IMR-90 (cell line): Measurements from ENCODE around the gene MCTP2. TPM values are rescaled to one million over a fixed set of nuclear protein-coding genes. Genes with fewer than 3 reads are reported as not detected.

Experiments
- ATAC-seq: fragments of 200-7000 bp; cut with Tn5 transposase; 2 replicates; pipeline ENCODE4 v1.9.1; 2020; ENCODE audit warnings: low read depth, mild to moderate bottlenecking, moderate library complexity
- BruUV-seq: library from RNA; stranded (reverse); fragments of 400-500 nt; replicated peaks from 2 replicates; lab custom pipeline; 2021; lab: Mats Ljungman, UMichigan
- CTCF ChIA-PET: fragments of 300-600 bp; formaldehyde crosslinking; extraction: SDS; loops from one replicate; lab custom pipeline; 2021; ENCODE audit warnings: antibody characterized with exemption; lab: Yijun Ruan, JAX
- POLR2A ChIA-PET: fragments of 300-600 bp; sonication (Branson Sonifier 250); formaldehyde crosslinking; loops from one replicate; lab custom pipeline; 2022; ENCODE audit warnings: antibody characterized with exemption; ENCODE audit not compliant: unreplicated experiment; lab: Charles Lee
- DNase-seq: peaks from one replicate; pipeline ENCODE4 v3.0.0; 2013
- H2AFZ ChIP-seq: replicated peaks from 2 replicates; pipeline ENCODE3; 2013; ENCODE audit warnings: low read length, mild to moderate bottlenecking; ENCODE audit not compliant: poor library complexity
- H2AK5ac ChIP-seq: 2 replicates; pipeline ENCODE4 v1.6.1; 2013; ENCODE audit warnings: low read depth, low read length, inconsistent platforms
- H2AK9ac ChIP-seq: replicated peaks from 2 replicates; pipeline ENCODE3; 2013; ENCODE audit warnings: mild to moderate bottlenecking, low read depth, low read length, moderate library complexity; ENCODE audit not compliant: poor library complexity
- H2BK120ac ChIP-seq: 2 replicates; pipeline ENCODE4 v1.6.1; 2013; ENCODE audit warnings: low read depth, low read length, inconsistent platforms
- H2BK15ac ChIP-seq: 3 replicates; pipeline ENCODE4 v1.6.1; 2013; ENCODE audit warnings: low read depth, low read length, inconsistent platforms
- H2BK20ac ChIP-seq: 2 replicates; pipeline ENCODE4 v1.6.1; 2013; ENCODE audit warnings: low read depth, mild to moderate bottlenecking, inconsistent platforms, low read length, moderate library complexity
- H2BK5ac ChIP-seq: 2 replicates; pipeline ENCODE4 v1.6.1; 2013; ENCODE audit warnings: mild to moderate bottlenecking, low read depth, low read length, inconsistent platforms; ENCODE audit not compliant: poor library complexity, severe bottlenecking
- H3K14ac ChIP-seq: replicated peaks from 2 replicates; pipeline ENCODE4 v1.6.1; 2013; ENCODE audit warnings: low read depth, low read length, inconsistent platforms
- H3K18ac ChIP-seq: 2 replicates; pipeline ENCODE4 v1.6.1; 2013; ENCODE audit warnings: low read depth, low read length, control low read depth
- H3K23ac ChIP-seq: 2 replicates; pipeline ENCODE4 v1.6.1; 2013; ENCODE audit warnings: low read depth, low read length, inconsistent platforms
- H3K27ac ChIP-seq: 2 replicates; pipeline ENCODE4 v1.5.1; 2013; ENCODE audit warnings: mild to moderate bottlenecking, control low read depth, low read length; ENCODE audit not compliant: insufficient read depth
- H3K27me3 ChIP-seq: 2 replicates; pipeline ENCODE4 v1.6.1; 2013; ENCODE audit warnings: low read length; ENCODE audit not compliant: control insufficient read depth, insufficient read depth
- H3K36me3 ChIP-seq: 2 replicates; pipeline ENCODE4 v1.6.1; 2013; ENCODE audit warnings: low read length, mixed read lengths; ENCODE audit not compliant: control insufficient read depth, insufficient read depth
- H3K4ac ChIP-seq: 2 replicates; pipeline ENCODE4 v1.6.1; 2013; ENCODE audit warnings: low read depth, low read length, inconsistent platforms
- H3K4me1 ChIP-seq: 2 replicates; pipeline ENCODE4 v1.6.1; 2013; ENCODE audit warnings: low read length, mixed read lengths; ENCODE audit not compliant: control insufficient read depth, insufficient read depth
- H3K4me2 ChIP-seq: 2 replicates; pipeline ENCODE4 v1.6.1; 2013; ENCODE audit warnings: low read depth, mild to moderate bottlenecking, control low read depth, low read length, moderate library complexity
- H3K4me3 ChIP-seq: 2 replicates; pipeline ENCODE4 v1.5.1; 2013; ENCODE audit warnings: low read depth, mild to moderate bottlenecking, control low read depth, low read length, moderate library complexity; ENCODE audit not compliant: insufficient read depth
- H3K56ac ChIP-seq: 2 replicates; pipeline ENCODE4 v1.6.1; 2013; ENCODE audit warnings: low read length, inconsistent platforms; ENCODE audit not compliant: insufficient read depth; ENCODE audit errors: extremely low read depth
- H3K79me1 ChIP-seq, 2 experiments: 2 replicates each; pipeline ENCODE4 v1.6.1; 2013; ENCODE audit warnings: low read length in 2 of 2, inconsistent platforms in 1 of 2, low read depth in 1 of 2
- H3K9ac ChIP-seq: 2 replicates; pipeline ENCODE4 v1.6.1; 2013; ENCODE audit warnings: low read depth, low read length, control low read depth
- H3K9me1 ChIP-seq: 2 replicates; pipeline ENCODE4 v1.6.1; 2013; ENCODE audit warnings: low read length, inconsistent platforms; ENCODE audit not compliant: insufficient read depth
- H3K9me3 ChIP-seq: 2 replicates; pipeline ENCODE4 v1.6.1; 2013; ENCODE audit warnings: low read length; ENCODE audit not compliant: control insufficient read depth, insufficient read depth
- H4K20me1 ChIP-seq: 2 replicates; pipeline ENCODE4 v1.6.1; 2013; ENCODE audit warnings: low read length, inconsistent platforms; ENCODE audit not compliant: insufficient read depth
- H4K5ac ChIP-seq: 2 replicates; pipeline ENCODE4 v1.6.1; 2013; ENCODE audit warnings: mild to moderate bottlenecking, low read depth, low read length, control low read depth
- H4K8ac ChIP-seq, 2 experiments: 2 replicates each; pipeline ENCODE4 v1.6.1; 2013; ENCODE audit warnings: low read depth in 2 of 2, low read length in 2 of 2, control low read depth in 1 of 2, inconsistent platforms in 1 of 2
- H4K91ac ChIP-seq: 2 replicates; pipeline ENCODE4 v1.6.1; 2013; ENCODE audit warnings: low read depth, low read length, inconsistent platforms; ENCODE audit not compliant: insufficient read depth
- BHLHE40 ChIP-seq: fragments of 150-350 bp; IDR thresholded peaks from 2 replicates; pipeline ENCODE4 v1.6.1; 2016; ENCODE audit warnings: mild to moderate bottlenecking, low read depth, low read length
- CEBPB ChIP-seq: IDR thresholded peaks from 2 replicates; pipeline ENCODE4 v1.6.1; 2012; ENCODE audit warnings: low read depth, low read length, improper control_type of control experiment
- CHD1 ChIP-seq: IDR thresholded peaks from 2 replicates; pipeline ENCODE4 v1.6.1; 2012; ENCODE audit warnings: low read depth, low read length, improper control_type of control experiment
- FOS ChIP-seq: fragments of 150-350 bp; IDR thresholded peaks from 2 replicates; pipeline ENCODE4 v1.6.1; 2016; ENCODE audit warnings: low read depth, low read length
- MAFK ChIP-seq: IDR thresholded peaks from 2 replicates; pipeline ENCODE4 v1.6.1; 2012; ENCODE audit warnings: low read depth, low read length, improper control_type of control experiment
- MAZ ChIP-seq: IDR thresholded peaks from 2 replicates; pipeline ENCODE4 v1.6.1; 2012; ENCODE audit warnings: low read depth, mild to moderate bottlenecking, low read length, improper control_type of control experiment, moderate library complexity, borderline replicate concordance
- MXI1 ChIP-seq: IDR thresholded peaks from 2 replicates; pipeline ENCODE4 v1.6.1; 2012; ENCODE audit warnings: low read depth, mild to moderate bottlenecking, low read length, moderate library complexity, borderline replicate concordance
- NFE2L2 ChIP-seq: fragments of 150-350 bp; IDR thresholded peaks from 2 replicates; pipeline ENCODE4 v1.6.1; 2016; ENCODE audit warnings: low read depth, mild to moderate bottlenecking, low read length
- POLR2A ChIP-seq: IDR thresholded peaks from 2 replicates; pipeline ENCODE4 v1.6.1; 2012; ENCODE audit warnings: mild to moderate bottlenecking, low read depth, low read length
- RAD21 ChIP-seq: IDR thresholded peaks from 2 replicates; pipeline ENCODE4 v1.6.1; 2012; ENCODE audit warnings: low read length, improper control_type of control experiment
- RCOR1 ChIP-seq: IDR thresholded peaks from 2 replicates; pipeline ENCODE4 v1.6.1; 2012; ENCODE audit warnings: mild to moderate bottlenecking, low read length, improper control_type of control experiment; ENCODE audit not compliant: insufficient replicate concordance
- RFX5 ChIP-seq: IDR thresholded peaks from 2 replicates; pipeline ENCODE4 v1.8.0; 2012; ENCODE audit warnings: low read depth, mild to moderate bottlenecking, low read length, moderate library complexity
- SMC3 ChIP-seq: fragments of 150-350 bp; IDR thresholded peaks from 2 replicates; pipeline ENCODE4 v1.6.1; 2016; ENCODE audit warnings: low read depth, mild to moderate bottlenecking, antibody characterized with exemption, low read length, moderate library complexity
- WGBS, 2 experiments: methylation state at CpG; one replicate each; pipeline versions ENCODE4 v1.1.5 to v1.1.7; 2013; ENCODE audit warnings: missing lambda C conversion rate in 2 of 2; ENCODE audit not compliant: insufficient read length in 1 of 2; ENCODE audit errors: extremely low coverage in 2 of 2; 5-methylcytosine and 5-hydroxymethylcytosine counted together
- dilution Hi-C: fragments of 300-500 bp; cut with HindIII; formaldehyde crosslinking; loops from one replicate; pipeline ENCODE4 v1.14.3; 2018; ENCODE audit warnings: low sequenced_read_pairs; ENCODE audit not compliant: unreplicated experiment
- in situ Hi-C: fragments of 300-500 bp; cut with MboI; formaldehyde crosslinking; loops from 3 replicates; pipeline ENCODE4 v1.14.3; 2019; ENCODE audit warnings: low sequenced_read_pairs, inconsistent platforms, mixed read lengths
- intact Hi-C: fragments of 100-400 bp; cut with micrococcal nuclease; formaldehyde crosslinking; loops from 2 replicates; pipeline ENCODE4 v1.10.0; 2022
- polyA plus RNA-seq, 3 experiments: library from polyadenylated mRNA; depleted of rRNA; stranded (reverse); fragments of >200 nt; gene quantifications; 2 replicates each; pipeline ENCODE4 v1.2.3, GENCODE V29; 2012; ENCODE audit warnings: low replicate concordance in 1 of 3
- total RNA-seq: library from RNA; depleted of rRNA; stranded (reverse); fragments of >200 nt; gene quantifications from 2 replicates; pipeline ENCODE4 v1.2.3, GENCODE V29; 2012
- TF ChIP-seq, protein P1 (sequence below): fragments of 150-350 bp; IDR thresholded peaks from 2 replicates; pipeline ENCODE4 v1.6.1; 2017; ENCODE audit warnings: mild to moderate bottlenecking, antibody characterized with exemption, low read length, low read depth
- TF ChIP-seq, protein P2 (sequence below): conservative IDR thresholded peaks from 2 replicates; pipeline ENCODE4 v1.5.1; 2012; ENCODE audit warnings: mild to moderate bottlenecking, low read depth, low read length, improper control_type of control experiment
- TF ChIP-seq, protein P3 (sequence below): fragments of 150-350 bp; IDR thresholded peaks from 2 replicates; pipeline ENCODE4 v1.6.1; 2016; ENCODE audit warnings: low read depth, mild to moderate bottlenecking, low read length, moderate library complexity, borderline replicate concordance

MCTP2 gene
- total and polyA plus RNA-seq, 2 of the 4 experiments (the other 2 are of a cell fraction): 5.1 to 9.9 TPM

DNA sequence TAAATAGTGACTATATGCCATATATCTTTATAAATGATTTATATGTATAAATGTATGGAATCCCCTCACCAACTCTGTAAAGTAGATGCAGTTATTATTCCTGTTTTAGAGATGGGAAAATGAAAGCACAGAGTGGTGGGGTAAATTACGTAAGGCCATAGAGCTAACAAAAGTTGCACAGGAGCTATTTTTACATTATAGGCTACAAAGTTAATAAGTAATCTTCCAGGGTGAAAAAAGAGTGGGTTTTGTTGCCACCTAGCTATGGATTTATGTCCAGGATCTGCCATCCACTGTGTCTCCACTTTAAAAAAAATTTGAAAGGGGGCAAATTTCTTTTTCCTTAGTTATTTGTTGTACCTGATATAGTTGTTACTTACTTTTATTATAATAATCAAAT lies 235.7 kb downstream of the MCTP2 start:
- no TSS peak for BruUV-seq
- Histone ChIP-seq H3K4me3 (no peak overlapping the region), H4K20me1 (no peaks in the 10 kb centered on the region), H3K36me3 (no peaks in the 10 kb centered on the region), H2BK15ac (no peak overlapping the region), H3K4me1 (no peaks in the 10 kb centered on the region), H2AK5ac (no peak overlapping the region), H4K8ac (no peak overlapping the region), H3K9ac (no peak overlapping the region), H3K4me2 (no peak overlapping the region), H3K4ac (no peak overlapping the region), H3K18ac (no peak overlapping the region), H2BK120ac (no peak overlapping the region), H2BK5ac (no peak overlapping the region), H2BK20ac (no peak overlapping the region), H3K23ac (no peak overlapping the region), H2AFZ (no peak overlapping the region), H3K27ac (no peak overlapping the region), H3K14ac (no peak overlapping the region), H3K79me1 (no peaks in the 10 kb centered on the region), H3K56ac (no peak overlapping the region), H4K91ac (no peak overlapping the region), H3K9me1 (no peaks in the 10 kb centered on the region), H2AK9ac (no peak overlapping the region), H3K27me3 (no peaks in the 10 kb centered on the region), H3K9me3 (no peaks in the 10 kb centered on the region), H4K5ac (no peak overlapping the region)
- dilution Hi-C loops (no loop called here), intact Hi-C loops (no loop called here), in situ Hi-C loops (no loop called here)
- no peak for DNase-seq
- POLR2A ChIA-PET: no interaction called here
- no CpG with 5 or more reads among the region's 1 CpG for WGBS, 2 experiments
- ATAC-seq: no peak
- TF ChIP-seq RCOR1: no peak
- TF ChIP-seq, protein P1, sequence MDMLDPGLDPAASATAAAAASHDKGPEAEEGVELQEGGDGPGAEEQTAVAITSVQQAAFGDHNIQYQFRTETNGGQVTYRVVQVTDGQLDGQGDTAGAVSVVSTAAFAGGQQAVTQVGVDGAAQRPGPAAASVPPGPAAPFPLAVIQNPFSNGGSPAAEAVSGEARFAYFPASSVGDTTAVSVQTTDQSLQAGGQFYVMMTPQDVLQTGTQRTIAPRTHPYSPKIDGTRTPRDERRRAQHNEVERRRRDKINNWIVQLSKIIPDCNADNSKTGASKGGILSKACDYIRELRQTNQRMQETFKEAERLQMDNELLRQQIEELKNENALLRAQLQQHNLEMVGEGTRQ: no peak
- TF ChIP-seq, protein P2, sequence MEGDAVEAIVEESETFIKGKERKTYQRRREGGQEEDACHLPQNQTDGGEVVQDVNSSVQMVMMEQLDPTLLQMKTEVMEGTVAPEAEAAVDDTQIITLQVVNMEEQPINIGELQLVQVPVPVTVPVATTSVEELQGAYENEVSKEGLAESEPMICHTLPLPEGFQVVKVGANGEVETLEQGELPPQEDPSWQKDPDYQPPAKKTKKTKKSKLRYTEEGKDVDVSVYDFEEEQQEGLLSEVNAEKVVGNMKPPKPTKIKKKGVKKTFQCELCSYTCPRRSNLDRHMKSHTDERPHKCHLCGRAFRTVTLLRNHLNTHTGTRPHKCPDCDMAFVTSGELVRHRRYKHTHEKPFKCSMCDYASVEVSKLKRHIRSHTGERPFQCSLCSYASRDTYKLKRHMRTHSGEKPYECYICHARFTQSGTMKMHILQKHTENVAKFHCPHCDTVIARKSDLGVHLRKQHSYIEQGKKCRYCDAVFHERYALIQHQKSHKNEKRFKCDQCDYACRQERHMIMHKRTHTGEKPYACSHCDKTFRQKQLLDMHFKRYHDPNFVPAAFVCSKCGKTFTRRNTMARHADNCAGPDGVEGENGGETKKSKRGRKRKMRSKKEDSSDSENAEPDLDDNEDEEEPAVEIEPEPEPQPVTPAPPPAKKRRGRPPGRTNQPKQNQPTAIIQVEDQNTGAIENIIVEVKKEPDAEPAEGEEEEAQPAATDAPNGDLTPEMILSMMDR: no peak
- TF ChIP-seq SMC3: no peak
- no peak for TF ChIP-seq BHLHE40
- no peak for TF ChIP-seq POLR2A
- TF ChIP-seq, protein P3, sequence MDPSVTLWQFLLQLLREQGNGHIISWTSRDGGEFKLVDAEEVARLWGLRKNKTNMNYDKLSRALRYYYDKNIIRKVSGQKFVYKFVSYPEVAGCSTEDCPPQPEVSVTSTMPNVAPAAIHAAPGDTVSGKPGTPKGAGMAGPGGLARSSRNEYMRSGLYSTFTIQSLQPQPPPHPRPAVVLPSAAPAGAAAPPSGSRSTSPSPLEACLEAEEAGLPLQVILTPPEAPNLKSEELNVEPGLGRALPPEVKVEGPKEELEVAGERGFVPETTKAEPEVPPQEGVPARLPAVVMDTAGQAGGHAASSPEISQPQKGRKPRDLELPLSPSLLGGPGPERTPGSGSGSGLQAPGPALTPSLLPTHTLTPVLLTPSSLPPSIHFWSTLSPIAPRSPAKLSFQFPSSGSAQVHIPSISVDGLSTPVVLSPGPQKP: no peak
- no peak for TF ChIP-seq RAD21
- no peak for TF ChIP-seq MXI1
- no peak for TF ChIP-seq MAZ
- no peak for TF ChIP-seq NFE2L2
- no peak for TF ChIP-seq CHD1
- TF ChIP-seq FOS: no peak
- no peak for TF ChIP-seq MAFK
- TF ChIP-seq RFX5: no peak
- TF ChIP-seq CEBPB: no peak
- CTCF ChIA-PET: interaction anchor here (0.7 to 1.2 kb wide), 2 partner anchors 9 to 14 kb away, joined by 3 to 5 read pairs; no protein-coding TSS in a partner anchor
